NK-92 treated with Interleukin-12 subunit alpha and Interleukin-12 subunit beta, amount 100 ng/mL, for 24 hours (cell line): Measurements from ENCODE around the gene ATXN7L2.

Experiments
- DNase-seq: peaks from one replicate; lab custom pipeline; 2025; lab: John Stamatoyannopoulos, UW

The ATXN7L2 gene

GRCh38 chr1:109499081-109499480 is 15.4 kb downstream of the ATXN7L2 start:
- DNase-seq, result no peak

GRCh38 chr1:109499661-109500536 is 16.2 kb downstream of the ATXN7L2 start:
- DNase-seq, result no peak

GRCh38 chr1:109500941-109501381 is 17.3 kb downstream of the ATXN7L2 start:
- DNase-seq, result no peak

GRCh38 chr1:109501644-109502363 is 18.1 kb downstream of the ATXN7L2 start:
- DNase-seq, result no peak

GRCh38 chr1:109502364-109502851 is 18.7 kb downstream of the ATXN7L2 start:
- no peak for DNase-seq

- DNase-seq, result no peak
Observed at GRCh38 chr1:109503935-109504334, 20.2 kb downstream of the ATXN7L2 start.

- DNase-seq, result no peak
Observed at GRCh38 chr1:109504974-109505373, 21.3 kb downstream of the ATXN7L2 start.

GRCh38 chr1:109508001-109508872 is 24.5 kb downstream of the ATXN7L2 start:
- DNase-seq, result no peak

- DNase-seq, result no peak
Observed at GRCh38 chr1:109508873-109509175, 25.1 kb downstream of the ATXN7L2 start.

- no peak for DNase-seq
Observed at GRCh38 chr1:109509176-109510134, 25.8 kb downstream of the ATXN7L2 start, which contains the start of gene AMIGO1. TSS of gene AMIGO1 (minus strand) at chr1:109509727. CDS start at chr1:109508912, 815 bp downstream.

GRCh38 chr1:109513110-109513710 is 29.5 kb downstream of the ATXN7L2 start:
- no peak for DNase-seq

- no peak for DNase-seq
Observed at GRCh38 chr1:109514846-109515245, 31.1 kb downstream of the ATXN7L2 start.

GRCh38 chr1:109516872-109517271 is 33.2 kb downstream of the ATXN7L2 start:
- DNase-seq, result no peak

GRCh38 chr1:109517337-109517736 is 33.6 kb downstream of the ATXN7L2 start:
- no peak for DNase-seq

GRCh38 chr1:109521002-109521951 is 37.6 kb downstream of the ATXN7L2 start:
- no peak for DNase-seq

GRCh38 chr1:109522026-109522425 is 38.3 kb downstream of the ATXN7L2 start:
- no peak for DNase-seq

- DNase-seq, result no peak
Observed at GRCh38 chr1:109523706-109524105, 40.0 kb downstream of the ATXN7L2 start.

- no peak for DNase-seq
Observed at GRCh38 chr1:109527098-109527811, 43.5 kb downstream of the ATXN7L2 start.
